Liver (tissue), 3 donors: ENCODE measurements around the gene CBFA2T2.

Experiments used
- RAD21 ChIP-seq, 2 donors: IDR thresholded peaks; 2 replicates each; pipeline ENCODE4 v1.6.1; 2016; ENCODE audit warnings: antibody characterized with exemption in 2 of 2, mild to moderate bottlenecking in 2 of 2
- RXRA ChIP-seq, 2 donors: IDR thresholded peaks; 2 replicates each; pipeline ENCODE4 v1.6.1; 2017 to 2018; ENCODE audit warnings: antibody characterized with exemption in 2 of 2, mild to moderate bottlenecking in 1 of 2
- TF ChIP-seq, protein P1 (sequence below): fragments of 150-350 bp; IDR thresholded peaks from 2 replicates; pipeline ENCODE4 v1.5.1; 2017; ENCODE audit warnings: improper control_type of control experiment, low read depth, low read length; ENCODE audit not compliant: missing input control
- TF ChIP-seq, protein P2 (sequence below): IDR thresholded peaks from 2 replicates; pipeline ENCODE4 v1.6.1; 2016; ENCODE audit warnings: antibody characterized with exemption
- donor health status: healthy.
- donor health status: healthy.

DNA sequence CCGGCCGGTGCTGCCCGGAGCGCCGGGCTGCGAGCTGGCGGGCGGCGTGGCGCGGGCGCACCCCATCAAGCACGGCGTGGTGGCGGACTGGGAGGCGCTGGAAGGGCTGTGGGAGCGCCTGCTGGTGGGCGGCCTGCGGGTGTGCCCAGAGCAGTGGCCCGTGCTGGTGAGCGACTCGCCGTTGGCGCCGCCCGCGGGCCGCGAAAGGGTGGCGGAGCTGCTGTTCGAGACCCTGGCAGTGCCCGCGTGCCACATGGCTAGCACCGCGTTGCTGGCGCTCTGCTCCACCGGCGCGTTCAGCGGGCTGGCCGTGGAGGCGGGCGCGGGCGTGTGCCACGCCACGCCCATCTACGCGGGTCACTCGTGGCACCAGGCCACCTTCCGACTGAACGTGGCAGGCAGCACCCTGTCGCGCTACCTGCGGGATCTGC is 177.4 kb downstream of the CBFA2T2 start:
- TF ChIP-seq, protein P1, sequence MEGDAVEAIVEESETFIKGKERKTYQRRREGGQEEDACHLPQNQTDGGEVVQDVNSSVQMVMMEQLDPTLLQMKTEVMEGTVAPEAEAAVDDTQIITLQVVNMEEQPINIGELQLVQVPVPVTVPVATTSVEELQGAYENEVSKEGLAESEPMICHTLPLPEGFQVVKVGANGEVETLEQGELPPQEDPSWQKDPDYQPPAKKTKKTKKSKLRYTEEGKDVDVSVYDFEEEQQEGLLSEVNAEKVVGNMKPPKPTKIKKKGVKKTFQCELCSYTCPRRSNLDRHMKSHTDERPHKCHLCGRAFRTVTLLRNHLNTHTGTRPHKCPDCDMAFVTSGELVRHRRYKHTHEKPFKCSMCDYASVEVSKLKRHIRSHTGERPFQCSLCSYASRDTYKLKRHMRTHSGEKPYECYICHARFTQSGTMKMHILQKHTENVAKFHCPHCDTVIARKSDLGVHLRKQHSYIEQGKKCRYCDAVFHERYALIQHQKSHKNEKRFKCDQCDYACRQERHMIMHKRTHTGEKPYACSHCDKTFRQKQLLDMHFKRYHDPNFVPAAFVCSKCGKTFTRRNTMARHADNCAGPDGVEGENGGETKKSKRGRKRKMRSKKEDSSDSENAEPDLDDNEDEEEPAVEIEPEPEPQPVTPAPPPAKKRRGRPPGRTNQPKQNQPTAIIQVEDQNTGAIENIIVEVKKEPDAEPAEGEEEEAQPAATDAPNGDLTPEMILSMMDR, result no peak
- TF ChIP-seq, protein P2, sequence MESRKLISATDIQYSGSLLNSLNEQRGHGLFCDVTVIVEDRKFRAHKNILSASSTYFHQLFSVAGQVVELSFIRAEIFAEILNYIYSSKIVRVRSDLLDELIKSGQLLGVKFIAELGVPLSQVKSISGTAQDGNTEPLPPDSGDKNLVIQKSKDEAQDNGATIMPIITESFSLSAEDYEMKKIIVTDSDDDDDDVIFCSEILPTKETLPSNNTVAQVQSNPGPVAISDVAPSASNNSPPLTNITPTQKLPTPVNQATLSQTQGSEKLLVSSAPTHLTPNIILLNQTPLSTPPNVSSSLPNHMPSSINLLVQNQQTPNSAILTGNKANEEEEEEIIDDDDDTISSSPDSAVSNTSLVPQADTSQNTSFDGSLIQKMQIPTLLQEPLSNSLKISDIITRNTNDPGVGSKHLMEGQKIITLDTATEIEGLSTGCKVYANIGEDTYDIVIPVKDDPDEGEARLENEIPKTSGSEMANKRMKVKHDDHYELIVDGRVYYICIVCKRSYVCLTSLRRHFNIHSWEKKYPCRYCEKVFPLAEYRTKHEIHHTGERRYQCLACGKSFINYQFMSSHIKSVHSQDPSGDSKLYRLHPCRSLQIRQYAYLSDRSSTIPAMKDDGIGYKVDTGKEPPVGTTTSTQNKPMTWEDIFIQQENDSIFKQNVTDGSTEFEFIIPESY, result no peak
- no peak for TF ChIP-seq RAD21 (IDR thresholded peaks at IDR 0.05)
- TF ChIP-seq RXRA (IDR thresholded peaks at IDR 0.05), result no peak
